Right renal pelvis (tissue), 4 donors: ENCODE measurements around the gene ILF3. TPM values are rescaled to one million over a fixed set of nuclear protein-coding genes. Genes with fewer than 3 reads are reported as not detected.

Experiments used
- DNase-seq, 4 donors: peaks; one replicate each; pipeline ENCODE4 v3.0.0-alpha.2; 2013; ENCODE audit warnings: low read depth in 4 of 4, low spot score in 3 of 4, missing footprints in 1 of 4
- polyA plus RNA-seq, 4 donors: library from polyadenylated mRNA; unstranded; fragments of 120-200 nt; gene quantifications; one replicate each; pipeline ENCODE4 v1.2.1, GENCODE V29; 2013; ENCODE audit not compliant: insufficient read length in 4 of 4

ILF3 gene
- polyA plus RNA-seq, 4 donors, result 275 to 291 (median 278) TPM

DNA sequence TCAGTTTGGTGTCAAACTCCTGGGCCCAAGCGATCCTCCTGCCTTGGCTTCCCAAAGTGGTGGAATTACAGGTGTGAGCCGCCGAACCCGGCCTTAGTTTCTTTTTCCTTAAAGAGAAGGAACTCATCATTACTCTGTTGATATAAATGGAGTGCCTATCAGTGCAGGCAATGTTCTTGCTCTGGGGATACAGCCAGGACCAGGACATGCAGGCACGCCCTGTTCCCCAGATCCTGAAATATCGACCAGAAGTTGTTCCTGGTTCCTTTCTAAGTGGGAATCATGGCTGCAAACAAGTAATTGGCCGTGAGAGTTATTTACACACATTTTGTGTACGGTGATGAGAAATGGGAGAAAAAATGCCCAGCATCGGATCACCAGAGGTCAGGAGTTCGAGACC, 72.1 kb downstream of the ILF3 start:
- no peak for DNase-seq

DNA sequence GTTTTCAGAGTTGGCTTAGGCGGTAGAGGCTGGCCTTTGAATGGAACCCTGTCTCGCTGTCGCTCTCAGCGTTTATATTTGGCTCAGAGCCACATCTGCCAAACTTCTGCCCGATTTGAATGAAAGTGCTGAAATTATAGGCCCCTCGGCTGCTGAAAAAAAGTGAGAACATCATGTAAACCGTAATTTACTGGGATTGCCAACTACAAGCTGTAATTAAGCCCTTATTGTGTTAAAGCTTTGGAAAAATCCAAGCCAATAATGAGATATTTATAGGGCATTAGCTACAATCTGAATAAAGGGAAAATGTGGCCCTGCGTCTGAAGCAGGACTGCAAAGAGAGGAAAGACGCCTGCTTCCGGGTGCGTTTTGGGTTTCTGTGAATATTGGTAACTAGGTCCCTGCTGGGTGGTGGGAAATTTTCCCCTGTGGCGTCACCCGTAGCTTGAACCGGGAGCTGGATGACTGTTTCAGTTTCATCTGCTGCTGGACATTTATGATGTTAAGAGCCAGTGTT, 73.6 kb downstream of the ILF3 start:
- DNase-seq, result no peak

DNA sequence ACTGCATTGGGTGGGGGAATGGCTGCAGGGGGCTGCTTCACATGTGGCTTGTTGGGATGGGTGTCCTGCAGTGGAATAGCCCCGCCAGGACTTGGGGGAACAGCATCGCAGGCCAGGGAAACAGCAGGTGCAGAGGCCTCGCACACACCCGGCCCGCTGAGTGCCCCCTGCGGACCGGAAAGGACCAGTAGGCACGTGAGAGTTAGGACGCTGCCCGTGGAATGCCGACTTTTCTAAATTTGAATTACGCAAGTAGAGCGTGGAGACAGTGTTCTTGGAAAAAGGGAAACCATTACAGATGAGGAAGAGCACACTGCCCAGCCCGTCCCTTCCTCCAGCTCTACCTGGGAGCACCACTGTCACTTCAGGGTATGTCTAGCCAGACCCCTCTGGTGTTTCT, 75.3 kb downstream of the ILF3 start:
- DNase-seq, result no peak

DNA sequence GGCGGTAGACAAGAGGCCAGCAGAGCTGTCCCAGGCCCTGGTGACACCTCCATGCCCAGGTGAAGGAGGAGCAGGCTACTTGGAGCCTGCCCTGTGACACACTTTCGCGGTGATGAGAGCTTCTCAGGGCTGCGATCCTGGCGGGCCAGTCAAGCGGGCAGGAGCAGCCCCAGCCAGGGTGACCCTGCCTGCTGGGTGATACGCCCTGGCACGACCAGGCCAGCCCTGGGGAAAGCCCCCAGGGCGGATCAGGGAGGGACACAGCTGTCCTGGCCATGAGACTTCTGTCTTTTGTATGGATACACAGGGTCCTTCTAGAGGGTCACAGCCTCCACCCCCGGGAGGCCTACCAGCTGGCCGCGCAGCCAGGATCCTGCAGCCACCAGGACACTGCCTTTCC, 76.8 kb downstream of the ILF3 start:
- no peak for DNase-seq

DNA sequence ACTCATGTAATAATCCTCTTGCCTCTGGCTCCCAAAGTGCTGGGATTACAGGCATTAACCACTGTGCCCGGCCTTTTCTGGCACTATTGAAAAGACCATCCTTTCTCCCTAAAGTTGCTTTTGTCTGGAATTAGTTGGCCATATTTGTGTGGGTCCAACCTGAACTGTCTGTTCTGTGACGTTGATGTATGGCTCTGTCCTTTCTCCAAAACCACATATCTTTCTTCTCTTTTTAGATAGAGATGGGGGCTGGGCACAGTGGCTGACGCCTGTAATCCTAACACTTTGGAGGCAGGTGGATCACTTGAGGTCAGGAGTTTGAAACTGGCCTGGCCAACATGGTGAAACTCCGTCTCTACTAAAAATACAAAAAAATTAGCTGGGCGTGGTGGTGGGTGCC, 81.6 kb downstream of the ILF3 start:
- DNase-seq, result no peak

DNA sequence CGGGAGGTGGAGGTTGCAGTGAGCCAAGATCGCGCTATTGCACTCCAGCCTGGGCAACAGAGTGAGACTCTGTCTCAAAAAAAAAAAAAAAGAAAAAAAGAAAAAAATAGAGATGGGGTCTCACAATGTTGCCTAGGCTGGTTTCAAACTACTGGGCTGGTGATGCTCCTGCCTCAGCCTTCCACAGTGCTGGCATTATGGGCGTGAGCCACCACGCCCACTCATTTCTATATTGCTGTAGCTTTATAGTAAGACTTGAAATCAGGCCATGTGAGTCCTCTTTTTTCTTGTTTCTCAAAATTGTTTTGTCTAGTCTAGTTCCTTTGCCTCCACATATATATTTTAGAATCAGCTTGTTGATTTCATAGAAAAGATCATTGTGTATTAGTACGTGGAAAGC, 82.0 kb downstream of the ILF3 start:
- DNase-seq, result no peak

DNA sequence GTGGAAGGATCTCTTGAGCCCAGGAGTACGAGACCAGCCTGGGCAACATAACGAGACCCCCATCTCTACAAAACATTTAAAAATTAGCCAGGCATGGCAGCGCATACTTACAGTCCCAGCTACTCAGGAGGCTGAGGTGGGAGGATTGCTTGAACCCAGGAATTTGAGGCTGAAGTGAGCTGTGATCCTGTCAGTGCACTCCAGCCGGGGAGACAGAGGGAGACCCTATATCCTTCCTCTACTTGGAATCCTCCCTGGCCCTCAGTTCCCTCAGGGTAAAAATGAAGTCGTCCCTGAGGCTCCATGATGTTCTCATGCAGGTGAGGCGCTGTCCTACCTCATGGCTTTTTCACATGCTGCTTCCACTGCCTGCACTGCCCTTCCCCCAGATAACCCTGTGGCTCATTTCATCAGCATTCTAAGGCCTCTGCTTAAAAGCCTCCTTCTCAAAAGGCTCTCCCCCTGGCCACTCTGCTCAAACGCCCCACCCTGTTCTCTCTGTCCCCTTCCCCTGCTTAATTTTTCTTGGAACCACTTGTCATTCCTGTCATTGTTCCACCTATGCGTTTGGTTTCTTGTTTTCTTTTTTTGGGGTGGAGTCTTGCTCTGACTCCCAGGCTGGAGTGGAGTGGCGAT, 82.9 kb downstream of the ILF3 start:
- DNase-seq, result no peak

DNA sequence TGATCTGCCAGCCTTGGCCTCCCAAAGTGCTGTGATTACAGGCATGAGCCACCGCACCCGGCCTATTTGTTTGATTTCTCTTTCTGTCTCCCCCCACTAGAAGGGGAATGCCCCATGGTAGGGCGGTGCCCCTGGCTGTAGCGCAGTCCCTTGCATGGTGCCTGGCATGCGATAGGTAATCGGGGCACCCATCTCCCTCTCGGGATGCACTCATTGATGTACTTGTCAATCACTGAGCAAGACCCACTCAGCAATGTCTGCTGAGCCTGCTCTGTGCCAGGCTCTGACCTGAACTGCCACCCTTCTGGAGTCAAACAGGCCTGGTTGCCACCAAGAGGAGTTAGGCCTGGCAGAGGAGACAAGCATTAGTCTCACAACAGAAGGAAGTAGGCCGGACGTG, 83.6 kb downstream of the ILF3 start:
- no peak for DNase-seq

DNA sequence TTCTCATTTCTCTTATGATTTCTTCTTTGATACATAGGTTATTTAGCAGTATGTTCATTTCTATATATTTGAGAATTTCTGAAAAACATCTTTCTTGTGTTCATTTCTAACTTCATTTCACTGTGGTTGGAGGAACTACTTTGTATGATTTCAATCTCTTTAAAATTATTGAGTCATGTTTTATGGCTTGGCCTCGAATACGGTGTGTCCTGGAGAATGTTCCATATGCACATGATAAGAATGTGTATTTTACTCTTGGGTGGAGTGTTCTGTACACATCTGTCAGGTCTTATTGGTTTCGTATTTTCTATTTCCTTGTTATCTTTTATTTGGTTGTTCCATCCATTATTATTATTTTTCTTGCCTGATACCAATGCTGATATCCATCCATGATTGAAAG, 86.7 kb downstream of the ILF3 start:
- no peak for DNase-seq

Other genes with a start within 250 kb of the ILF3 start
- gene PDE4A, start 233.8 kb upstream of the ILF3 start, polyA plus RNA-seq, result 1 to 10 TPM; 1.7 to 3.4 (median 2.7) TPM
- 10 to 100 TPM; 70.0 to 86.6 (median 79.0) TPM for gene KEAP1, start 151.0 kb upstream of the ILF3 start, polyA plus RNA-seq
- gene S1PR5, start 136.9 kb upstream of the ILF3 start, polyA plus RNA-seq, result 1 to 10 TPM; 1.6 to 2.0 (median 1.6) TPM
- 10 to 100 TPM; 30.2 to 39.2 (median 35.0) TPM for gene ATG4D, start 110.4 kb upstream of the ILF3 start, polyA plus RNA-seq
- gene KRI1, start 88.3 kb upstream of the ILF3 start, polyA plus RNA-seq, result 10 to 100 TPM; 30.9 to 35.5 (median 32.4) TPM
- 10 to 100 TPM; 10.7 to 12.3 (median 11.8) TPM for gene CDKN2D, start 85.4 kb upstream of the ILF3 start, polyA plus RNA-seq
- gene AP1M2, start 67.0 kb upstream of the ILF3 start, polyA plus RNA-seq, result 10 to 100 TPM; 43.0 to 56.7 (median 47.6) TPM
- 100 to 1,000 TPM; 200 to 221 (median 213) TPM for gene SLC44A2, start 28.8 kb upstream of the ILF3 start, polyA plus RNA-seq
- 10 to 100 TPM; 42.4 to 67.3 (median 46.2) TPM for gene QTRT1, start 47.1 kb downstream of the ILF3 start, polyA plus RNA-seq
- 100 to 1,000 TPM; 130 to 145 (median 136) TPM for gene DNM2, start 63.7 kb downstream of the ILF3 start, polyA plus RNA-seq
- 10 to 100 TPM; 42.8 to 73.6 (median 52.2) TPM for gene TMED1, start 181.9 kb downstream of the ILF3 start, polyA plus RNA-seq
- gene C19orf38, start 194.1 kb downstream of the ILF3 start, polyA plus RNA-seq, result 1 to 10 TPM; 1.5 to 2.3 (median 2.0) TPM
- 10 to 100 TPM; 42.5 to 58.2 (median 45.3) TPM for gene CARM1, start 217.2 kb downstream of the ILF3 start, polyA plus RNA-seq